Hematopoietic multipotent progenitor cell (in vitro differentiated cells): Measurements from ENCODE around the gene RALGDS. TPM values are rescaled to one million over a fixed set of nuclear protein-coding genes. Genes with fewer than 3 reads are reported as not detected.

Experiments used
- DNase-seq, 3 donors: peaks; one replicate each; pipeline ENCODE4 v3.0.0-alpha.2; 2011 to 2015; ENCODE audit warnings: low read depth in 2 of 3, low spot score in 2 of 3
- total RNA-seq: library from RNA; depleted of rRNA; stranded (reverse); fragments of >200 nt; gene quantifications from one replicate; pipeline ENCODE4 v1.2.3, GENCODE V29; 2012

Gene RALGDS
- total RNA-seq, 1 donor = 139 TPM

GRCh38 chr9:133151601-133152525, 30.8 kb upstream of the RALGDS start:
- no peak for DNase-seq

- DNase-seq = no peak
Observed at GRCh38 chr9:133151041-133151440, 30.0 kb upstream of the RALGDS start.

GRCh38 chr9:133149130-133150015, 28.3 kb upstream of the RALGDS start:
- DNase-seq = peak; percentile 82 to 94 (median 91)

- DNase-seq = peak in 2 of 3 donors; percentile 56 to 77
Observed at GRCh38 chr9:133148199-133149129, 27.4 kb upstream of the RALGDS start.

- peak; percentile 69 to 77 (median 74) for DNase-seq
Observed at GRCh38 chr9:133147412-133148198, 26.6 kb upstream of the RALGDS start.

GRCh38 chr9:133146746-133147411, 25.8 kb upstream of the RALGDS start:
- DNase-seq = no peak

GRCh38 chr9:133144904-133145851, 24.1 kb upstream of the RALGDS start:
- DNase-seq = no peak

GRCh38 chr9:133144142-133144903, 23.3 kb upstream of the RALGDS start:
- DNase-seq = peak; percentile 77 to 95 (median 91)

GRCh38 chr9:133143639-133144141, 22.6 kb upstream of the RALGDS start:
- DNase-seq = no peak

- no peak for DNase-seq
Observed at GRCh38 chr9:133142684-133143622, 21.9 kb upstream of the RALGDS start.

- peak in 2 of 3 donors; percentile 88 to 91 for DNase-seq
Observed at GRCh38 chr9:133141833-133142595, 21.0 kb upstream of the RALGDS start.

- no peak for DNase-seq
Observed at GRCh38 chr9:133140606-133141005, 19.6 kb upstream of the RALGDS start.

- DNase-seq = no peak
Observed at GRCh38 chr9:133140174-133140505, 19.1 kb upstream of the RALGDS start.

GRCh38 chr9:133139246-133140173, 18.5 kb upstream of the RALGDS start:
- no peak for DNase-seq
